Kidney (tissue), 14 donors: Measurements from ENCODE around the gene NIPBL. TPM values are rescaled to one million over a fixed set of nuclear protein-coding genes. Genes with fewer than 3 reads are reported as not detected.
A peak's percentile ranks its signal among the peaks of the same experiment; 100 is the strongest.

ENCODE experiments used
- DNase-seq, 5 donors: peaks; one replicate each; pipeline ENCODE4 v3.0.0-alpha.2; 2013 to 2020
- FAIRE-seq: peaks from 2 replicates; lab custom pipeline; 2012; peaks lifted over from hg19 to GRCh38; lab: Jason Lieb, UNC
- H3K27ac ChIP-seq, 2 donors: one replicate each; pipeline ENCODE4 v1.7.0; 2013; ENCODE audit warnings: low read depth in 2 of 2, low read length in 2 of 2, inconsistent platforms in 1 of 2
- H3K27me3 ChIP-seq: one replicate; pipeline ENCODE4 v1.7.1; 2013; ENCODE audit warnings: low read length, inconsistent platforms; ENCODE audit not compliant: control insufficient read depth, insufficient read depth
- H3K36me3 ChIP-seq, 3 donors: one replicate each; pipeline versions ENCODE4 v1.7.0 to v1.7.1; 2013; ENCODE audit warnings: low read length in 3 of 3, control low read depth in 1 of 3, inconsistent platforms in 1 of 3; ENCODE audit not compliant: insufficient read depth in 3 of 3, control insufficient read depth in 2 of 3
- H3K4me1 ChIP-seq, 3 donors: one replicate each; pipeline versions ENCODE4 v1.7.0 to v1.7.1; 2013; ENCODE audit warnings: low read length in 3 of 3, inconsistent platforms in 1 of 3, low read depth in 1 of 3; ENCODE audit not compliant: control insufficient read depth in 2 of 3, insufficient read depth in 2 of 3
- H3K4me3 ChIP-seq, 3 donors: one replicate each; pipeline versions ENCODE4 v1.7.0 to v1.8.1; 2013; ENCODE audit warnings: low read length in 3 of 3, control low read depth in 1 of 3, inconsistent platforms in 1 of 3
- H3K9ac ChIP-seq, 3 donors: one replicate each; pipeline versions ENCODE4 v1.7.0 to v1.7.1; 2013; ENCODE audit warnings: low read length in 3 of 3, control low read depth in 1 of 3, inconsistent platforms in 1 of 3
- H3K9me3 ChIP-seq, 3 donors: one replicate each; pipeline versions ENCODE4 v1.7.0 to v1.7.1; 2013; ENCODE audit warnings: low read length in 3 of 3, control low read depth in 1 of 3, inconsistent platforms in 1 of 3; ENCODE audit not compliant: control insufficient read depth in 2 of 3, insufficient read depth in 1 of 3
- intact Hi-C: fragments of 100-400 bp; cut with DNase I; formaldehyde crosslinking; loops from one replicate; pipeline ENCODE4 v1.11.1; 2022
- polyA plus RNA-seq: library from polyadenylated mRNA; stranded (reverse); fragments of 350-450 nt; fragmentation: Illumina TruSeq; extraction: RNeasy Lipid Tissue Mini Kit (QIAGEN cat#74804); gene quantifications from one replicate; pipeline ENCODE4 v1.2.3, GENCODE V29; 2014; ENCODE audit warnings: low read depth, low replicate concordance; ENCODE audit not compliant: insufficient read depth
- total RNA-seq: library from RNA; stranded (reverse); fragmentation: NEBNext Ultra II Directional; extraction: Animal tissue kit (Norgen Biotek cat#: 25700); gene quantifications from one replicate; pipeline ENCODE4 v1.2.1, GENCODE V29; 2021
- TF ChIP-seq, protein P1 (sequence below): IDR thresholded peaks from 3 replicates; pipeline ENCODE4 v1.5.1; 2012; ENCODE audit warnings: mild to moderate bottlenecking, moderate library complexity, borderline replicate concordance; ENCODE audit not compliant: insufficient read depth; ENCODE audit errors: extremely low read depth
- donor health status: control.
- donor health status: control.
- donor health status: control.
- donor health status: control.
- donor health status: control.
- donor health status: DM: yes; HTN: yes; CAD: no.
- donor health status: Normal renal cell carcinoma (clear cell type).

The NIPBL gene
- total and polyA plus RNA-seq, 2 donors from 2014 or later: 12.4 to 65.5 TPM

DNA sequence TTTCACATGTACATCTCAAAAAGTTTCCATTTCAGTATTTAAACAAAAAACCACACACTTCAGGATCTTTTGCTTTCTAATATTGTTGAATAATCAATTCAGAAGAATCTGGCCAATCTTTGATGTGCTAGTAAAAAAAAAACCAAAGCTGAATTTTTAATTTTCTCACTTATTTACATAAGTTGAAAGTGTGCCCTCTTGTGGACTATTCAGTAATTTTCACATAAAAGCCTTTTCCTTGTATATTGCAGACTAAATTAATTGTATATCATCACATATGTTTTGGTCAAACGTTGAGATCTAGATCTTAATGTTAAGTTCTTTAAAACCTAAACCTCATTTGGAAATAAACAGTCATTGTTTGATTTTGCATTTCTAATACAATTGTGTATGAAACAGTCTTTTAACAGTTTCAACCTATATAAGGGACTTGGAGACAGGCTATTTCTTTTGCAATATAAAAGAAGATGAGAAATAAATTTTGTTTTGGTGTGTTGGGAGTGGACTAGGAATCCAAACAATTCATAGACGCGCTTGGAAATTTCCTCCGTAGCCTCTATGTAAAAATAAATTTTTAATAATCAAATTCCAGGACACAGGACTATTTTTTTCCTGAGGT lies 68.1 kb downstream of the NIPBL start:
- Histone ChIP-seq H3K9me3 (no peaks in the 10 kb centered on the region), H3K4me1 (peaks cover 2 to 12% (median 3%) of the 10 kb centered on the region in 3 donors), H3K27ac (no peak overlapping the region), H3K9ac (no peak overlapping the region), H3K4me3 (no peak overlapping the region), H3K27me3 (no peaks in the 10 kb centered on the region), H3K36me3 (no peaks in the 10 kb centered on the region)
- TF ChIP-seq, protein P1, sequence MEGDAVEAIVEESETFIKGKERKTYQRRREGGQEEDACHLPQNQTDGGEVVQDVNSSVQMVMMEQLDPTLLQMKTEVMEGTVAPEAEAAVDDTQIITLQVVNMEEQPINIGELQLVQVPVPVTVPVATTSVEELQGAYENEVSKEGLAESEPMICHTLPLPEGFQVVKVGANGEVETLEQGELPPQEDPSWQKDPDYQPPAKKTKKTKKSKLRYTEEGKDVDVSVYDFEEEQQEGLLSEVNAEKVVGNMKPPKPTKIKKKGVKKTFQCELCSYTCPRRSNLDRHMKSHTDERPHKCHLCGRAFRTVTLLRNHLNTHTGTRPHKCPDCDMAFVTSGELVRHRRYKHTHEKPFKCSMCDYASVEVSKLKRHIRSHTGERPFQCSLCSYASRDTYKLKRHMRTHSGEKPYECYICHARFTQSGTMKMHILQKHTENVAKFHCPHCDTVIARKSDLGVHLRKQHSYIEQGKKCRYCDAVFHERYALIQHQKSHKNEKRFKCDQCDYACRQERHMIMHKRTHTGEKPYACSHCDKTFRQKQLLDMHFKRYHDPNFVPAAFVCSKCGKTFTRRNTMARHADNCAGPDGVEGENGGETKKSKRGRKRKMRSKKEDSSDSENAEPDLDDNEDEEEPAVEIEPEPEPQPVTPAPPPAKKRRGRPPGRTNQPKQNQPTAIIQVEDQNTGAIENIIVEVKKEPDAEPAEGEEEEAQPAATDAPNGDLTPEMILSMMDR: peak; percentile 55
- FAIRE-seq (peak; percentile 96), DNase-seq (peak in 2 of 5 donors; percentile 51 to 72)
- intact Hi-C loops: no loop called here

DNA sequence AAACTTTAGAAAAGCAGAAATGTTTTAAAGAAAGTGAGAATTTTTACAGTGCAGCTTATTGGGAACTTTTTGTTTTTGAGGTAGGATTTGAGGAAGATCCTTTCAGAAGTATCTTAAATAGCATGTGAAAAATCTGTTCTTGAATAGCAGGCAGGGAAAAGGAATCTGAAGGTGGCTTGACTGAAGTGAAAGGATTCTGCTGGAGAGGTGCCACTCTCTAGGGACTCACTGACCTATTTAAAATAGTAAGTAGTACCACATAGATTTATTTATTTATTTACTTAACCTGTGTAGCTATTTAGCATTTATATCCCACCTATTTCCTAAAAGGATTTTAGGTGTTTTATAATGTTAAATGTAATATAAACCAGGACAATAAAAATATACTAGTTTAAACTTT lies 69.1 kb downstream of the NIPBL start:
- TF ChIP-seq, protein P1: no peak
- H3K36me3 ChIP-seq: no peaks in the 10 kb centered on the region
- no peaks in the 10 kb centered on the region for H3K27me3 ChIP-seq
- DNase-seq (no peak), FAIRE-seq (no peak)
- no peak overlapping the region for H3K9ac ChIP-seq
- H3K27ac ChIP-seq: no peak overlapping the region
- H3K4me1 ChIP-seq: peaks cover 0 to 18% (median 0%) of the 10 kb centered on the region in 3 donors
- no peaks in the 10 kb centered on the region for H3K9me3 ChIP-seq
- H3K4me3 ChIP-seq: no peak overlapping the region
- intact Hi-C loops: no loop called here

DNA sequence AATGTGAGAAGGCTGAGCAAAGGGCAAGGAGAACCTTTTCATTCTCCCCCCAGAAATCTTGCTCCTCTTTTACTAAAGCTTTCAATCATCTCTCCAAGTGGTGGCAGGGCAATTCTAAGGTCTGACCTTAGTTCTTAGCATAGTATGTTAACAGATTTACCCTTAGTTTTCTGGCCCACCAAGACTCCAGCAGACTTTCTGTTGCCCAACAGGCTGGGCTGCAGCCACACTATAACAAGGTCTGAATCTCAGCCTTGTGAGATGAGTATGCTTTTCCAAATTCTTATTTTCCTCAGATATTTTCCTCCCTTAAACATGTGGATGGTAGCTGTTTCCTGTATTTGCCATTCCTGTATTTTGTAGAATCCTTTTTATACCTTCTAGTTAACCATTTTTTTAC lies 69.5 kb downstream of the NIPBL start:
- TF ChIP-seq, protein P1: no peak
- Histone ChIP-seq H3K36me3 (no peaks in the 10 kb centered on the region), H3K27ac (no peak overlapping the region), H3K4me3 (no peak overlapping the region), H3K9ac (no peak overlapping the region), H3K9me3 (no peaks in the 10 kb centered on the region), H3K27me3 (no peaks in the 10 kb centered on the region), H3K4me1 (peaks cover 0 to 19% (median 0%) of the 10 kb centered on the region in 3 donors)
- FAIRE-seq: no peak
- no peak for DNase-seq
- intact Hi-C loops: no loop called here
